WERI-Rb-1 (cell line): Measurements from ENCODE around the gene CCDC148.
"Not testable (repeated sequence)": the region's sequence is repeated elsewhere in the genome, so short reads cannot be mapped to it uniquely, and the experiment has no call there.

Source experiments
- DNase-seq: peaks from one replicate; pipeline ENCODE4 v3.0.0-alpha.2; 2020
- H3K27ac ChIP-seq: fragments of 250-450 bp; sonication (Bioruptor Pico); 2 replicates; pipeline ENCODE4 v1.5.1; 2020; ENCODE audit warnings: mild to moderate bottlenecking, moderate library complexity
- H3K27me3 ChIP-seq: fragments of 250-450 bp; sonication (Bioruptor Pico); 2 replicates; pipeline ENCODE4 v1.5.1; 2021; ENCODE audit warnings: mild to moderate bottlenecking, low read depth, moderate library complexity; ENCODE audit not compliant: insufficient read depth, severe bottlenecking
- H3K36me3 ChIP-seq: fragments of 250-450 bp; sonication (Bioruptor Pico); 2 replicates; pipeline ENCODE4 v1.5.1; 2020; ENCODE audit warnings: mild to moderate bottlenecking, moderate library complexity
- H3K4me3 ChIP-seq: 2 replicates; pipeline ENCODE4 v1.5.1; 2011; ENCODE audit warnings: low read depth, mild to moderate bottlenecking, control low read depth, low read length
- H3K9me3 ChIP-seq: fragments of 250-450 bp; sonication (Bioruptor Pico); 2 replicates; pipeline ENCODE4 v1.5.1; 2021; ENCODE audit warnings: mild to moderate bottlenecking, moderate library complexity; ENCODE audit not compliant: severe bottlenecking
- TF ChIP-seq, protein P1 (sequence below): IDR thresholded peaks from 2 replicates; pipeline ENCODE4 v1.5.1; 2011; ENCODE audit warnings: low read depth, mild to moderate bottlenecking, control low read depth, inconsistent platforms, low read length

CCDC148 gene

DNA sequence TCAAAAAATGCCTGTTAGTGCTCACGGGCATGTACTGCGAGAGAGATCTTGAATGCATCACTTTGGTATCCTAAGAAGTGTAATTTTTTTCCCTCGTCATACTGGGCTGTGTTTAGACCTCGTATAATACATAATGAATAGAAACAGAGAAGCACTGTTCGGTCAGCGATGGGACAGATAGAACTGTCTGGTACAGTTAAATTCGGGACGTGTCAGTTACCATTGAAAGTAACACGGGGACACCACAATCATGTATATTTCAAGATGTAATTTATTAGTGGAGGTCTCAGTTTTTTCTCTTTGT is 2.0 kb upstream of the CCDC148 start:
- H3K27ac ChIP-seq = no peak overlapping the region
- peak overlapping the region; percentile 62 for H3K4me3 ChIP-seq
- no peak for DNase-seq
- H3K27me3 ChIP-seq = no peaks in the 10 kb centered on the region
- peaks cover 5% of the 10 kb centered on the region for H3K36me3 ChIP-seq
- H3K9me3 ChIP-seq = no peaks in the 10 kb centered on the region
- TF ChIP-seq, protein P1, sequence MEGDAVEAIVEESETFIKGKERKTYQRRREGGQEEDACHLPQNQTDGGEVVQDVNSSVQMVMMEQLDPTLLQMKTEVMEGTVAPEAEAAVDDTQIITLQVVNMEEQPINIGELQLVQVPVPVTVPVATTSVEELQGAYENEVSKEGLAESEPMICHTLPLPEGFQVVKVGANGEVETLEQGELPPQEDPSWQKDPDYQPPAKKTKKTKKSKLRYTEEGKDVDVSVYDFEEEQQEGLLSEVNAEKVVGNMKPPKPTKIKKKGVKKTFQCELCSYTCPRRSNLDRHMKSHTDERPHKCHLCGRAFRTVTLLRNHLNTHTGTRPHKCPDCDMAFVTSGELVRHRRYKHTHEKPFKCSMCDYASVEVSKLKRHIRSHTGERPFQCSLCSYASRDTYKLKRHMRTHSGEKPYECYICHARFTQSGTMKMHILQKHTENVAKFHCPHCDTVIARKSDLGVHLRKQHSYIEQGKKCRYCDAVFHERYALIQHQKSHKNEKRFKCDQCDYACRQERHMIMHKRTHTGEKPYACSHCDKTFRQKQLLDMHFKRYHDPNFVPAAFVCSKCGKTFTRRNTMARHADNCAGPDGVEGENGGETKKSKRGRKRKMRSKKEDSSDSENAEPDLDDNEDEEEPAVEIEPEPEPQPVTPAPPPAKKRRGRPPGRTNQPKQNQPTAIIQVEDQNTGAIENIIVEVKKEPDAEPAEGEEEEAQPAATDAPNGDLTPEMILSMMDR = no peak

DNA sequence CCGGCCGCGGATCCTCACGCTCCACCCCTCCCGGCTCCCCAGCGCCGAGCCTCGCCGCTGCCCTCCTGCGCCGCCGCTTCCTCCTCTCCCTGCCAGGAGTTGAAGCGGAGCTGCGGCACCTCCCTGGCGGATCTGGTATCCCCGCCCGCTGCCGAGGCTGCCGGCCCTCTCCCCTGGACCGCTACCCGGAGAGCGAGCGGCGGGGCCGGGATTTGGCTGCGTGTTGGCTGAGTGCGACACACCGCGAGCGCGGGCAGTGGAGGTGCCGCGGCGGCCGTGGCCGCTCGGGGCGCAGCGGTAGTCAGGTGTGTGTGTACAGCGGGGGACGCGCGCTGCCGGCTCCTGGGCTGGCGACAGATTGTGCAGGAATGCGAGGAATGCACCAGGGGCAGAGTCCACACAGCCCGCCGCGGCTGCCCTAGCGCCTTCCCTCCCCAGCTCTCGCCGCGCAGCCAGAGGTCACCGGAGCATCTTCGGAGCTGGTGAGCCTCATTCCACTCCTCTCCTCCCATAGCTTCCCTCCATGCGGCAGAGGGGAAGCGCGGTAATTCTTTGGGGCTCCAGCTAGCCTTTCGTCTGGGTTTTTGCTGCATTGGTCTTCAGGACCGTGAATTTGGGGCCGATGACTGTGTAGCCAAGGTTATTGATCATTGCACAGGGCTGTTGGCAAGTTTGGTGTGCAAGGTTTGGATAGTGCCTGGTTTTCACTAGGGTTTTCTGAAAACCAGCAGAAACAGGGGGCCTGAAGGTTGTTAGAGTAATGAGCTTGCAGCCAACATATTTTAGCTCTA is 1.5 kb upstream of the CCDC148 start:
- peak overlapping the region; percentile 91 for H3K27ac ChIP-seq

DNA sequence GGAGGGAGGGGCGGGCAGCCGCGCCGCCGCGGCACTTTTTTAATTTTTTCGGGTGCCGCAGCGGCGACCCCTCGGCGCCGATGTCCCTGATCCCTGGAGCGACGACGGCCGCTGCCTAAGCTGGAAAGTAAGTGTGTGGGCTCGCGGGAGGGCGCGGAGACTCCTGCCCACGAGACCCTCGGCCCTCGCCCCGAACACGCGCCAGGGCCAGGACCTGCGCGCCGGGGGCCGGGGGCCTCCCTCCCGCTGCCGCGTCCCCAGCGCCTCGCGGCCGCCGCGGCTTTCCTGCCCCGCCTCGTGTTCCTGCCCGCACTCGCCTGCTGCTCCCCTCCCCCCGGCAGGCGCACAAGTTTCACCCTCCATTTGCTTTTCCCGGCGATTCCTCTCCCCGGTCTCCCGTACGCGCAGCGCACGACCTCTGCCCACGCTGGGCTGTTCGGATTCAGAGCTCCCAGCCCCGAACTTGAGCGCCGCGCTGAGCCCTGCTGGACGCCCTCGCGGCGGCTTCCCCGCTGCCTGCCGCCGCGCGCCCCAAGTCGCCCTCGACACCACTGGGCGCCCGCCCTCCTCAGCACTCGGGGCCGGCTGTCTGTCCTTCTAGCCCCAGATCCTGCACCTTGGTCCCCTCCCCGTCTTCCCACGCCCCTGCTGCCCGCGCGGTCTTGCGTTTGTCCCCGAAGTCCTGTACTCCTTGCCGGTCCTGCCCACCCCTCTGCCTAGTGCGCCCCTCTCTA is 706 bp upstream of the CCDC148 start:
- Histone ChIP-seq H3K27me3 (no peaks in the 10 kb centered on the region), H3K27ac (peak overlapping the region; percentile 91)
- peak; percentile 74 for DNase-seq

More for the DNA sequence above, 1.5 kb upstream of the CCDC148 start:
- Histone ChIP-seq H3K36me3 (peaks cover 5% of the 10 kb centered on the region), H3K4me3 (peak overlapping the region; percentile 62), H3K9me3 (no peaks in the 10 kb centered on the region), H3K27me3 (no peaks in the 10 kb centered on the region)
- DNase-seq = peak; percentile 63
- TF ChIP-seq, protein P1 = peak; percentile 51

DNA sequence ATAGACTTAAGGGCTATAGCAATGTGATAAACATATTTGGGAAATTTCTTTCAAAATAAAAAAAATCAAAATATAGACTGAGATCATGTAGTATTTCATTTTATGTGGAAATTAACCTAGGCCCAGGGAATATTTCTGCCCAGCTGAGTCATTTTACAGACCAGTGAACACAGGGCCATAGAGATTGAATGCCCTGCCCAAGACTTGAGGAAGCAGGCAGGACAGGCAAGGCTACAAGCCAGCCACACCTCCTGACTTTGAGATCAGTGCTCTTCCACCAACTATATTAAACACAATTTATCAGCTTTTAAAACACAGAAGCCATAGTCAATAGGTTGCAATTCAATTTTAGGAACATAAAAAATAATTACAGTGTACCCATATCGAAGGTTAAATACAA is 12.9 kb downstream of the CCDC148 start:
- no peak overlapping the region for H3K4me3 ChIP-seq
- no peaks in the 10 kb centered on the region for H3K27me3 ChIP-seq
- no peaks in the 10 kb centered on the region for H3K9me3 ChIP-seq
- DNase-seq = no peak
- H3K36me3 ChIP-seq = no peaks in the 10 kb centered on the region
- TF ChIP-seq, protein P1 = no peak
- H3K27ac ChIP-seq = no peak overlapping the region

More for the DNA sequence above, 706 bp upstream of the CCDC148 start:
- Histone ChIP-seq H3K36me3 (peaks cover 5% of the 10 kb centered on the region), H3K4me3 (peak overlapping the region; percentile 62), H3K9me3 (no peaks in the 10 kb centered on the region)
- TF ChIP-seq, protein P1 = peak; percentile 4; the same call in 1 of the 2 replicates

DNA sequence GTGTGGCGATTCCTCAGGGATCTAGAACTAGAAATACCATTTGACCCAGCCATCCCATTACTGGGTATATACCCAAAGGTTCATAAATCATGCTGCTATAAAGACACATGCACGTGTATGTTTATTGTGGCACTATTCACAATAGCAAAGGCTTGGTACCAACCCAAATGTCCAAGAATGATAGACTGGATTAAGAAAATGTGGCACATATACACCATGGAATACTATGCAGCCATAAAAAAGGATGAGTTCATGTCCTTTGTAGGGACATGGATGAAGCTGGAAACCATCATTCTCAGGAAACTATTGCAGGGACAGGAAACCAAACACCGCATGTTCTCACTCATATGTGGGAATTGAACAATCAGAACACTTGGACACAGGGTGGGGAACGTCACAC is 17.5 kb downstream of the CCDC148 start:
- DNase-seq, H3K4me3 ChIP-seq, H3K27ac ChIP-seq, H3K27me3 ChIP-seq, H3K36me3 ChIP-seq, H3K9me3 ChIP-seq: not testable (repeated sequence)

DNA sequence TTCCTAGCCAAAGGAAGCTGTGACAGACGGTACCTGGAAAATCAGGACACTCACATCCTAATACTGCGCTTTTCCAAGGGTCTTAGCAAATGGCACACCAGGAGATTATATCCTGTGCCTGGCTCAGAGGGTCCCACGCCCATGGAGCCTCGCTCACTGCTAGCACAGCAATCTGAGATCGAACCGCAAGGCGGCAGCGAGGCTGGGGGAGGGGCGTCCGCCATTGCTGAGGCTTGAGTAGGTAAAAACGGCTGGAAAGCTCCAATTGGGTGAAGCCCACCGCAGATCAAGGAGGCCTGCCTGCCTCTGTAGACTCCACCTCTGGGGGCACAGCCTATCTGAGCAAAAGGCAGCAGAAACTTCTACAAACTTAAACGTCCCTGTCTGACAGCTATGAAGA is 22.8 kb downstream of the CCDC148 start:
- not testable (repeated sequence) for H3K27me3 ChIP-seq, DNase-seq, H3K9me3 ChIP-seq, H3K4me3 ChIP-seq, H3K36me3 ChIP-seq, H3K27ac ChIP-seq
